GM21515 (cell line): ENCODE results near the gene POU1F1.
"Not testable (repeated sequence)": the region's sequence is repeated elsewhere in the genome, so short reads cannot be mapped to it uniquely, and the experiment has no call there.

Source experiments
- ATAC-seq: cut with Tn5 transposase; IDR thresholded peaks from one replicate; pipeline ENCODE4 v1.9.1; 2021; ENCODE audit not compliant: unreplicated experiment

Gene POU1F1, protein sequence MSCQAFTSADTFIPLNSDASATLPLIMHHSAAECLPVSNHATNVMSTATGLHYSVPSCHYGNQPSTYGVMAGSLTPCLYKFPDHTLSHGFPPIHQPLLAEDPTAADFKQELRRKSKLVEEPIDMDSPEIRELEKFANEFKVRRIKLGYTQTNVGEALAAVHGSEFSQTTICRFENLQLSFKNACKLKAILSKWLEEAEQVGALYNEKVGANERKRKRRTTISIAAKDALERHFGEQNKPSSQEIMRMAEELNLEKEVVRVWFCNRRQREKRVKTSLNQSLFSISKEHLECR

DNA sequence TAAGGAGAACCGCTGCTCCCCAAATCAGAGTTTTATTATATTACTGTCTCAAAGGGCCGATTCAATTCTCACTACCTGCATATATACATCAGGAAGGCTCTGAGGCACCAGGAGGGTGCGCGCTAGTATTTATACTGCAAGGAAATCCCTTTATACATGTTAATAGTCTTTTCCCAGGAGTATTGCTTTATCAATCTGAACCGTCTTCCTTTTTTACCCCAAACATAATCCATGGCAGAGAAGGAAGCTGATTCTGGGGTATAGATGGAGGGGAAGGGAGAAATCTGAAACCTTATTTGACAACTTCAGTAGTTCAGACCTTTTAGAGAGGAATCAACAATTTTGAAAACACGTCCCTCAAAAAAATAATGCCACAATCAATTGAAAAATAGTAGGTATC lies at the start of gene POU1F1:
POU1F1 (minus strand) TSS at position 101 of the 400 bp plus-strand sequence. CDS start 122 bp downstream, outside the sequence.
- ATAC-seq, result no peak

DNA sequence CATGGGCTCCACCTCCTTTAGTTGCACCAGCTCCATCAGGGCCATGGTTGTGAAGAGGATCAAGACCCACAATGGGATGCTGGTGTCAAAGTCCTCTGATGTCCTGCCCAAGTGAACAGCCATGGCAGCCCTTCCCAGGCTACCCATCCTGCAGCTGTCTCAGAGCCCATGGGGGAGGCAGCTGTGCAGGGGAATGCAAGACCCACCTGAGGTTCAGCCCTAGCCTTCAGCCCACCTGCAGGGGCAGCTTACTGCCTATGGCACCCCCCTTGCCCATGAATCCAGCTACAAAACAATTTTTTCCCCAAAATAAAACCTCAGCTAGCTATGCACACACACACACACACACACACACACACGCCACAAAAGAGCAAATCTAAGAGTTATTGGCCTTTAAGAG lies 48.2 kb upstream of the POU1F1 start:
- ATAC-seq, result no peak

DNA sequence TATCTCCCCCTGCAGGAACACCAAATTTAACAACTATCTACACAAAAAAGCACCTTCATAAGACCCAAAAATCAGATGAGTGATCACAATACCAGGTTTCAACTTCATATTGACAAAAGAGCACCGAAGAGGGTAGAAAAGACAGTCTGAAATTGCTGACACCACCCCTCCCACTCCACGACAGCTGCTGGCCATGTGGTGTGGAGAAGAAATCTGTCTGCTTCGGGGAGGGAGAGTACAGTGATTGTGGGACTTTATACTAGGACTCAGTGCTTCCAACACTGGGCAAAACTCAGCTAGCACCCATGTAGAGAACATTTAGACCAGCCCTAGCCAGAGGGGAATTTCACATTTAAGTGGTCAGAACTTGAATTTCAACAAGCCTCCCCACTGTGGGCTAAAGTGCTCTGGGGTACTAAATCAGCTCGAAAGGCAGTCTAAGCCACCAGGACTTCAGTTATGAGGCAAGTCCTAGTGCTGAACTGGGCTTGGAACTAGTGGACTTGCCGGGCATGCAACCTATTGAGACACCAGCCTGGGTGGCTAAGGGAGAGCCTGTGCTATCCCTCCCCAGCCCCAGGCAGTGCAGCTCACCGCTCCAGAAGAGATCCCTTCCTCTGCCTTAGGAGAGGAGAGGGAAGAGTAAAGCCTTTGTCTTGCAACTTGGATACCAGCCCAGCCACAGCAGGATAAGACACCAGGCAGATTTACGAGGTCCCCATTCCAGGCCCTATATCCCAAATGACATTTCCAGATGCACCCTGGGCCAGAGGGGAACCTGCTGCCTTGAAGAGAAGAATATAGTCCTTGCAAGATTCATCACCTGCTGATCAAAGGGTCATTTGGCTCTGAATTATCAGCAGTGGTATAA lies 44.6 kb upstream of the POU1F1 start:
- no peak for ATAC-seq

DNA sequence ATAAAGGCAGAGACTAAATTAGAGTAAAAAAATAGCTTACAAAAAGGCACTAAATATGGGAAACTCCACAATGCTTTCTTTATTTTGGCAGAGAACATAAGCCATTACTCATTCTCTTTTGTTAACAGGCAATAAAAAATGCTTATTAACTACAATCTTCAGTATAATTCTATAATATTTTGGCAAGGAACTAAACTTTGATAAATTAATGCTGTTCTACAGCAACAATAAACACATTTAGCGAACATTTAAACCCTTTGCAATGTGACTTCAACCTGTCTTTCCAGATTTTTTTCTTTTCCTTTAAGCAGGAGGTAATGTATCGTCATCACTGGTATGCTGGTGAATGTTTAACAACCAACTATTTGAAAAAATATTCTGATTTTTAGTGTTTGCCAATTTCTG lies 42.2 kb upstream of the POU1F1 start:
- ATAC-seq, result no peak

DNA sequence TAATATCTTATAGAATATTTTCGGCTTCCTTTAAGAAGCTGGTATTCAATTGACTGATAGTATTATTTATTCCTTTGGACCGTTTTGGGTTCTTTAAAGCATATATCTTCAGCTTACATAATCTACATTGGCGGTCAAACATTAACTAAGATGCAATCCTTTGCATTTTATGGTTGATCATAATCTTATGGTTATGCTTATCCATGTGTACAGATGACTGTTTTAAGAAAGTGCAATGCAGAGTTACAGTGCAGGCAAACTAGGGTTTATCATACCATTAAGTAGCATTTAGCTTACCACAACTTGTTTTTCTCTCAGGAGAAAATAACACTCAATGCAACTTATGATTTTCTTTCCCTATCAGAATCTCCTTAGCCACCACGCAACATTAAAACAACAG lies 41.4 kb upstream of the POU1F1 start:
- ATAC-seq, result no peak

DNA sequence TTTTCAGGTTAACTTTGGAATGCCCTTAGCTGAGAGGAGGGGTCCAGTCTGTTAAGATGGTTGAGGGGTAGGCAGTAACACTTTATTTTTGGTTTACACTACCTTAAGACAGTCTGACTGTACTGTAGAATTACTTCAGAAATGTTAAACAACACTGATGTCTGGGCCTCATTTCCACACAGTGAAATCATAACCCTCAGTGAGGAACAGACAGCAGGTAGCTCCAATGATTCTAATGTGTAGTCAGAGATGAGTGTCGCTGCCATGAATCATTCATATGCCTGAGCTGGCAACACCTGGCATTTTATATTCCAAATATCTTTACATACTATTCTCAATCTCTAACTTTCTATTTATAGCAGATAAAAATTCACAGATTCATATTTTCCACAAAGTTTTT lies 37.3 kb upstream of the POU1F1 start:
- ATAC-seq, result no peak

DNA sequence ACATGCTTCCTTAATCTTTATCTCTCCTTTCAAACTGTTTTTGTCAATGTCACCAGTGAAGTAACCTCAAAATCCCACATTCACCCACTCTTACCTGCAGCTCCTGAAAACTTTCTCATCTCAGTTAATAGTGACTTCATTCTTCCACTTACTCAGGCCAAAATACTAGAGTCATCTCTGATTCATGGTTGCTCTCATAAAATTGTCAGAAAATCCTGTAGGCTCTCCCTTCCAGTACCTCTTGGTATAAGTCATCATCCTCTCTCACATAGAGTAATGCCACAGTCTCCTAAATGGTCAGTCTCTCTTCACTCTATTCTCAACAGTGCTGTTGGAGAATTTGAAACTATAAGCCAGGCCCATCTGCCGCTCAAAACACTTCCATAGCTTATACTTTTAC lies 34.9 kb upstream of the POU1F1 start:
- no peak for ATAC-seq

DNA sequence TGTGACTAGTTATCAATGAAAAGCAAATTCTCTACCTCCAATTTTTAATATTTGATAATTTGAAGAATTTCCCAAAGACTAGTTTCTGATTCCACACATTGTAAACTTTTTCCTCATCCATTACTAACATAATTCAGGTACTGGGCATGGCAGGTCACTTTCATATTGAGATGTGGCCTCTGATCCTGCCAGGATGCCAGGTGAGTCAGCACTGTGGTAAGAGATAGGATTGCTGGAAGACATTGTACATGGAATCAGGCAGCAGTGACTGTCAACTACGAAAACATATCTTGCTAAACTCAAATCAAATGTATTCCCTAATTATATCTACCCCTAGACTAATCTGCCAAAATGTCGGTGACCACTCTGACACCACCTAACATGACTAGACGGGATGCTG lies 33.2 kb upstream of the POU1F1 start:
- no peak for ATAC-seq

DNA sequence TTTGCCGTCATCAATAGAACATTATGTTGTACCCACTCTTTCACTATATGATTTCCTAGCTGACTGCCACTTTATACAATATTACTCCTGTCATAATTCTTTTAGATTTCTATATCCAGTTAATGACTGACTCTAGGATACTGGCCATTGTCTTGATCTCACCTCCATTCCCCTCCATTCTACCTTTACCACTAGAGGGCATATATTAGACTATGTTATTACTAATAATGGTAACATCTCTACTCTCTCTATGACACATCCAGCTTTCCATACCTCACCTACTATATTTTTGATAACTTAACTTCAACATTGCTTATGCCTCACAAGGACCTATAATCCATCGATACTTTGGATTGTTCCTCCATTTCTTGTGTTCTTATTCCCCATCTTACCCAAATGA lies 31.4 kb upstream of the POU1F1 start:
- ATAC-seq, result no peak

DNA sequence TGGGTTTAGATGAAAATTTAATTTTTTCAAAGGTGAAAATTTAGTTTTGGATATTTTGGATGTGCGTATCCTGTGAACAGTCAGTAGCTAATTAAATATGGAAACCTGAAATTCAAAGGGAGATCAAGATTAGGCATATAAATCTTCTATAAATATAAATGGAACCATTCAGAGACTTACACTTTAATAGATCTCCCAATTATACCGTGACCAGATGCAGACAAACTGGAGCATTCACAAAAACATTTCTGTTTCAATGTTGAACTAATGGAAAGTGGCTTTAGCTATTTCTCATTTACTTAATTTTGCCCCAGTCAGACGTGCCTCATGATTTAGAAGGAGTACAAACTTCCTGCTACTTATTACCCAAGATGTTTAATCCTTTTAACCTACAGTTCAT lies 29.1 kb upstream of the POU1F1 start:
- ATAC-seq, result no peak

DNA sequence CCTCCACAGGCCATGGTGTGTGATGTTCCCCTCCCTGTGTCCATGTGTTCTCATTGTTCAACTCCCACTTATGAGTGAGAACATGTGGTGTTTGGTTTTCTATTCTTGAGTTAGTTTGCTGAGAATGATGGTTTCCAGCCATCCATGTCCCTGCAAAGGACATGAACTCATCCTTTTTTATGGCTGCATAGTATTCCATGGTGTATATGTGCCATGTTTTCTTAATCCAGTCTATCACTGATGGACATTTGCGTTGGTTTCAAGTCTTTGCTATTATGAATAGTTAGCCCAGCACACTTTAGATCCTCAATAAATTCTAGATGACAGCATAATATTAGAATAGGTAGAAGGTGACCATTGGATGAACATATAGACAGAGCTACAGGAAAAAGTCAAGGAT lies 28.6 kb upstream of the POU1F1 start:
- ATAC-seq, result not testable (repeated sequence)

DNA sequence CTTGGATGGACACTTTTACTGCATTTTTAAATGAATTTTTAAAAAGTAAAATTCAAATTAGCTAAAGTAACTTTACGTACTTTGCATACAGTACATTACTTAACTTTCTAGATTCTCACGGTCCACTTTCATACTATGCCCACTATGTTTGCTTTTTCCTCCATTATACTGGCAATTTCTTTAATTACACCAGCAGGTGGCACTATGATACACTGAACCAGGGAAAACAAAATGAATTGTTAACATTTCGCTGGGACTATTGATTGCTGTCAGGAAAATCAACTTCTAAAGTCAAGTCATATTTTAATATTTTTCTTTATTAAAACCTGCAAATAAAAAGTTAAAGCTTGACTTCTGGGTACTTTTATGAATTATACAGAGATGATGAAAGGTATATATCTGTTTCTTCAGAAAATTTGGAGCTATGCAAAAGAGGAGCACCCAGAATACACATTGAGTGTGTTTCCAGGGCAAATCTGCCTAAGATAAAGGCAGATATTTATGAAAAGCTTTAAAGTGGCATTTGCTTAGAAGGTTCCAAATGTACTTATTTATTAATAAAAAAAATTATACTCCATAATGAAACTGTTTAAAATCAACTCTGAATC lies 21.8 kb upstream of the POU1F1 start:
- peak; percentile 82 for ATAC-seq

DNA sequence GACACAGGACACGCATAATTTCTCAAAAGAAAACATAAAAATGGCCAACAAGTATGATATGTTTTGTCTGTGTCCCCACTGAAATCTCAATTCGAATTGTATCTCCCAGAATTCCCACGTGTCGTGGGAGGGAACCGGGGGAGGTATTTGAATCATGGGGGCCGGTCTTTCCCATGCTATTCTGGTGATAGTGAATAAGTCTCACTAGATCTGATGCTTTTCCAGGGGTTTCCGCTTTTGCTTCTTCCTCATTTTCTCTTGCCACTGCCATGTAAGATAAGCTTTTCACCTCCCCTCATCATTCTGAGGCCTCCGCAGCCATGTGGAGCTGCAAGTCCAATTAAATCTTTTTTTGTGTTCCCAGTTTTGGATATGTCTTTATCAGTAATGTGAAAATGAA lies 12.1 kb upstream of the POU1F1 start:
- no peak for ATAC-seq

DNA sequence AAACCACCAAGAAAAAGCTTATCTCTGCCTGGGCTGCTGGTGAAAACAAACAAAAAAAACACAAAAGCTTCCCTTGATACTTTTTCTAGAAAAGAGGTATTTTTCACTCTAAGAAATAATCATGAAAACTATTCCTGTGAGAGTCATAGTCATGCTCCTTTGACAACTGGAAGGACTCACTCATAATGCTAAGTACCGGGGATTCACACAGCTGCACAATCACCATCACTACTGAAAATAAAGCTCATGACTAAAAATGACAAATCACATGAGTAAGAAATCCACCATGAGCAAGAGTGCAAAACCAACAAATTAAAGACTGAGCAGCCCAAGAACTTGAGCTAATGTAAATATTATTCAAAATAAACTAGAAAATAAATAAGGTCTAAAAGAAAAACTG lies 10.6 kb upstream of the POU1F1 start:
- ATAC-seq, result peak; percentile 52

DNA sequence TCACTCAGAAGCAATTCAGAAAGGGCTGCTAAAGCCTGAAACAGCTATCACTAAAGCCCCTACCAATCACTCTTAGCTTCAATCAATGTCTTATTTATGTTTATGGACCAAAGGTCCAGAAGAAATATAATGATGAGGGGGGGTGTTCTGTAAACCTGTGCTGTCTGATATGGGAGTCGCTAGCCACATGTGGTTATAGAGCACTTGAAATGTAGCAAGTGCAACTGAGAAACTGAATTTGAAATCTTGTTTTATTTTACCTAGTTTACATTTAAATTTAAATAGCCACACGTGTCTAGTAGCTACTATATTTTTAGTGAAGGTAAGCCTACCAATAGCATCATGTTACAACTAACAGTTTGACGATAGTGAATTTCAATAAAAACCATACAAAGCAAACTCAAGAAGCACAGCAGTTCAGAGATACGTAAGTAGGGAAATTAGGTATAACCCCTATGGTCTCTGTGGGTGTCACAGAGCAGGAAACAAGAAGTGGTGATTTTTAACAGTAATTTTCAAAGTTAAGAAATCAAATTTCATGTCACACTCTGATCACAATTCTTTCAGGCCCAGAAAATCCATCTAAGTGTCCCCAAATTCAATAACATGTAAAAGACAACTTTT lies 3.6 kb downstream of the POU1F1 start:
- ATAC-seq, result peak; percentile 77

DNA sequence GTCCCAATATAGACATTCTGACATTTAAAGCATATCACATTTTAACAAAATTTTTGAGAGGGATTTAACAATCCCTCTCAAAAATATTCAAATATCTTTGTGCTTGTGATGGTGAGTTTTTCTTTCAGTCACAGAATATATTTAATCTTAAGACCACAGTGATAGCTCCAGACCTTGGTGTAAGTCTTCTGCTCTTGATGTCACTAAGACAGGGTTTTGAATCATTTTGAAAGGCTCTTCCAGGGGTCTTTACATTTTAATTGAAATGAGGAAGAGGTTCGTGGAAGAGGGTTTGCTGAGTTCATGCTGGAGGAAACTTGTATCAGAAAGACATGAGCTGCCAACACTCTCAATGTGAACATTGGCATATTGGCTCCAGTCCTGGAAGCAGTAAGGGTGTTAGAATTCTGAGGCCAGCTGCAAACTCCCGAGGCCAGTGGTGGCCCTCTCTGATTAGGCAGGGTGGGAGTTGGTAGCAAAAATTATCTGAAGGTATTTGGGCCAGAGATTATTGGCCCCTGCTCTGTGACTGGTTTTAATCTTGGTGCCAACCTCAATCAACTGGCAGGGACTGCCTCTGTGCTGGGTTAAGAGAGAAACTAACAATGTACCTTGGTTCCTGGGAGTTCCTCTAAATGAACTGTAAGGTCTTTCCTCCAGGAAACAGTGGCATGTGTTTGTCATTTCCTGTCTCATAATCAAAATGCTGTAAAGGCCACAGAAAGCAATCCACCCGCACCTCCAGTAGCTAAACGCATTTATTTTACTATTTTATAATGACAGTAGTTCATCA lies 5.3 kb downstream of the POU1F1 start:
- ATAC-seq, result no peak

DNA sequence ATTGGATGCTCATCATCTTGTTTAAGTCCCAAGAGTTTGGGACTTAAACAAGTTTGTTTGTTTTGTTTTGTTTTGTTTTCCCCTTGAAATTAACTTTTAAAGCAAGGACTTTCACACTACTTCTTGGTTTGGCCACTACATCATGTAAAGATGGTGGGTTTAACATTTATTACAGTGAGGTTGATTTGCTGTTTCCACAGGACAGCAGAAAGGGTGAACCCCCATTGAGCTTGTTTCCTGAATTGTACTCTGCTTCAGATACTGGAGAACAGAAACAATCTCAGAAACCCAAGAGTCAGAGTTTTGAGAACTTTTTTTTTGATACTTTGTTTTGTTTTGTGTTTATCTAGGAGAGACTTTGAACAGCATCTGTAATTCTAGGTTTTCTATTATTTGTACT lies 6.7 kb downstream of the POU1F1 start:
- no peak for ATAC-seq

DNA sequence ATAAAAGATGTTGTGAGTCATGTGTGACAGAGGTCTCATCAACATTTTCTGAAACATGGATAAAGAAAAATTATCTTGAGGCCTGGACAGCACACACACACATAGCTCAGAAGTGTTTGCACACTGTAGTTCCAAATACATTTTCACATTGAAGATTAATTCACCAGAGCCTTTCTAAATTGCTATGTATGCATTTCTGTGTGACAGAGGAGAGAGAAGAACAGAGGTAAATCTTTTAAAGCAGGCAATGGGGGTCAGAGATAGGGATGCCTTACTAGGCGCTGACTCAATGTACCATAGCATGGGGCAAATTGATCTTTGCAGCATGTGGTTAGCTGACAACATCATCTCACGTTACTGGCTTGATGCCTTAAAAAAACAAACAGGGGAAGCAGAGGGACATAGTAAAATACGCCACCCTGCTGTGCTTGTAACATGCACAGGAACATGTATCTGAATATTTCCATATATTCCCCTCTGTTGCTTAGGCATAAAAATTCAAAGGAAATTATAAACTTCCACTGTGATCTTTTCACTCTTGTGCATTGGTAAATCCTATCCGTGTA lies 7.7 kb downstream of the POU1F1 start:
- no peak for ATAC-seq

DNA sequence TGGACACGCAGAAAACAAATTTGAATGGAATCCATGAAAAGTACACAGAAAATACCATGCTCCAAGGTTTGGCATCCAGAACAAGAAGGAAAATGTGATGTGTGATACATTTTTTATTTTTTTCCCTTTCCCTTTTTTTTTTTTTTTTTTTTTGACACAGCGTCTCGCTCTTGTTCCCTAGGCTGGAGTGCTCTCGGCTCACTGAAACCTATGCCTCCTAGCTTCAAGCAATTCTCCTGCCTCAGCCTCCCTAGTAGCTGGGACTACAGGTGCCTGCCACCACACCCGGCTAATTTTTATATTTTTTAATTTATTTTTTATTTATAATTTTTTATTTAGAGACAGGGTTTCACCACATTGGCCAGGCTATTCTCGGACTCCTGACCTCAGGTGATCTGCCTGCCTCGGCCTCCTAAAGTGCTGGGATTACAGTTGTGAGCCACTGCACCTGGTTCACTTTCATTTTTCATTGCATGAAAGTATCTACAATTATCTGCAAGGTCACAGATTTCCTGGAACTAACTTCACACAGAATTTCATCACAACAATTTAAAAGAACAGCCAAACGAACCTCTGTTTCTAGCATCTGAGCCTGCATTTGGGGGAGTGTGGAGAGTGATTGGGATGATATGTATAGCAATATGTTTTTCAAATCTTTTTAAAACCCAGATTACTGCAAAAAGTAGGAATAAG lies 8.3 kb downstream of the POU1F1 start:
- ATAC-seq, result no peak

DNA sequence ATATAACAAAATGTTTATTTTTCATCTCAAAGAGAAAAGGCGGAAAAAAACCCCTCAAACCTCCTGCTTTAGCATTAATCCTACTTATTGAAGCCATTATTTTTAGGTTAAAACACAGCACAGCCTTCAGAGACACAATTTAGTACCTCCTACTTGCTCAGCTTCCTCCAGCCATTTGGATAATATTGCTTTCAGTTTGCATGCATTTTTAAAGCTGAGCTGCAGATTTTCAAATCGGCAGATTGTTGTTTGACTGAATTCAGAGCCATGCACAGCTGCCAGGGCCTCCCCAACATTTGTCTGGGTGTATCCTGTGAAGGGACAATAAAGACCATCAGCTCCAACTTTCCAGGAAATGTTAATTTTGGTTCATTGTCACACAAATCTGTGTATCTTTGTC lies 14.5 kb downstream of the POU1F1 start:
- no peak for ATAC-seq
